H9 (cell line): Measurements from ENCODE around the gene RASSF3. TPM values are rescaled to one million over a fixed set of nuclear protein-coding genes. Genes with fewer than 3 reads are reported as not detected.
A peak's percentile ranks its signal among the peaks of the same experiment; 100 is the strongest.

Experiments
- DNase-seq: peaks from one replicate; pipeline ENCODE4 v3.0.0-alpha.2; 2017
- H2AFZ ChIP-seq: one replicate; pipeline ENCODE4 v1.6.1; 2013; ENCODE audit warnings: mild to moderate bottlenecking, low read length, control low read depth, moderate library complexity
- H2AK5ac ChIP-seq: 2 replicates; pipeline ENCODE4 v1.6.1; 2013; ENCODE audit warnings: low read length, control low read depth, mixed read lengths; ENCODE audit not compliant: insufficient read length
- H2BK120ac ChIP-seq: one replicate; pipeline ENCODE4 v1.6.1; 2013; ENCODE audit warnings: low read depth, mild to moderate bottlenecking, low read length, control low read depth, inconsistent platforms; ENCODE audit not compliant: poor library complexity, severe bottlenecking
- H2BK12ac ChIP-seq: 2 replicates; pipeline ENCODE4 v1.6.1; 2013; ENCODE audit warnings: low read length, control low read depth, mixed read lengths, low read depth; ENCODE audit not compliant: insufficient read length
- H2BK15ac ChIP-seq: 2 replicates; pipeline ENCODE4 v1.6.1; 2013; ENCODE audit warnings: low read depth, low read length, control low read depth
- H2BK20ac ChIP-seq: one replicate; pipeline ENCODE4 v1.6.1; 2013; ENCODE audit warnings: low read depth, mild to moderate bottlenecking, low read length, control low read depth, inconsistent platforms; ENCODE audit not compliant: poor library complexity, severe bottlenecking
- H2BK5ac ChIP-seq: 2 replicates; pipeline ENCODE4 v1.6.1; 2013; ENCODE audit warnings: low read length, control low read depth, mixed read lengths; ENCODE audit not compliant: insufficient read length
- H3K14ac ChIP-seq: 2 replicates; pipeline ENCODE4 v1.6.1; 2013; ENCODE audit warnings: low read length, control low read depth; ENCODE audit not compliant: insufficient read depth
- H3K18ac ChIP-seq: 2 replicates; pipeline ENCODE4 v1.6.1; 2013; ENCODE audit warnings: low read depth, mild to moderate bottlenecking, mixed read lengths, low read length, control low read depth; ENCODE audit not compliant: insufficient read length
- H3K23ac ChIP-seq: 2 replicates; pipeline ENCODE4 v1.6.1; 2013; ENCODE audit warnings: low read length, control low read depth, mixed read lengths, low read depth; ENCODE audit not compliant: insufficient read length
- H3K23me2 ChIP-seq: 2 replicates; pipeline ENCODE4 v1.6.1; 2013; ENCODE audit warnings: low read depth, mild to moderate bottlenecking, mixed read lengths, low read length, control low read depth; ENCODE audit not compliant: insufficient read length, poor library complexity, severe bottlenecking
- H3K27ac ChIP-seq: 2 replicates; pipeline ENCODE4 v1.5.1; 2013; ENCODE audit warnings: low read length, control low read depth, mixed read lengths, low read depth; ENCODE audit not compliant: insufficient read length
- H3K27me3 ChIP-seq: 2 replicates; pipeline ENCODE4 v1.6.1; 2013; ENCODE audit warnings: low read length, control low read depth, inconsistent platforms; ENCODE audit not compliant: insufficient read depth
- H3K4ac ChIP-seq: 2 replicates; pipeline ENCODE4 v1.6.1; 2013; ENCODE audit warnings: low read depth, mild to moderate bottlenecking, control low read depth, inconsistent platforms, low read length, moderate library complexity
- H3K4me1 ChIP-seq: 2 replicates; pipeline ENCODE4 v1.6.1; 2013; ENCODE audit warnings: low read length, control low read depth, inconsistent platforms; ENCODE audit not compliant: insufficient read depth
- H3K4me2 ChIP-seq: 2 replicates; pipeline ENCODE4 v1.6.1; 2013; ENCODE audit warnings: low read length, control low read depth, mixed read lengths; ENCODE audit not compliant: insufficient read length, insufficient read depth
- H3K56ac ChIP-seq: 2 replicates; pipeline ENCODE4 v1.6.1; 2013; ENCODE audit warnings: low read depth, mild to moderate bottlenecking, mixed read lengths, low read length, control low read depth; ENCODE audit not compliant: insufficient read length
- H3K79me1 ChIP-seq: 2 replicates; pipeline ENCODE4 v1.6.1; 2013; ENCODE audit warnings: low read depth, mild to moderate bottlenecking, moderate library complexity, low read length, control low read depth, inconsistent platforms; ENCODE audit not compliant: insufficient read depth, poor library complexity, severe bottlenecking
- H3K79me2 ChIP-seq: 2 replicates; pipeline ENCODE4 v1.6.1; 2013; ENCODE audit warnings: low read length, control low read depth, inconsistent platforms; ENCODE audit not compliant: insufficient read depth
- H3K9ac ChIP-seq: 2 replicates; pipeline ENCODE4 v1.6.1; 2013; ENCODE audit warnings: low read length, control low read depth, mixed read lengths; ENCODE audit not compliant: insufficient read length; ENCODE audit errors: extremely low read depth
- H3K9me3 ChIP-seq: one replicate; pipeline ENCODE4 v1.6.1; 2013; ENCODE audit warnings: low read depth, low read length, inconsistent platforms; ENCODE audit not compliant: control insufficient read depth
- H3T11ph ChIP-seq: one replicate; pipeline ENCODE4 v1.6.1; 2013; ENCODE audit warnings: mild to moderate bottlenecking, low read length, control low read depth, inconsistent platforms
- H4K20me1 ChIP-seq: one replicate; pipeline ENCODE4 v1.6.1; 2013; ENCODE audit not compliant: control insufficient read depth, insufficient read length, insufficient read depth
- H4K5ac ChIP-seq: 2 replicates; pipeline ENCODE4 v1.6.1; 2013; ENCODE audit warnings: low read depth, mild to moderate bottlenecking, mixed read lengths, low read length, control low read depth; ENCODE audit not compliant: insufficient read length
- H4K8ac ChIP-seq: replicated peaks from 2 replicates; pipeline ENCODE4 v1.6.1; 2013; ENCODE audit warnings: low read length, control low read depth, mixed read lengths, low read depth; ENCODE audit not compliant: insufficient read length
- H4K91ac ChIP-seq: 2 replicates; pipeline ENCODE4 v1.6.1; 2013; ENCODE audit warnings: low read depth, mild to moderate bottlenecking, moderate library complexity, mixed read lengths, low read length, control low read depth; ENCODE audit not compliant: insufficient read length
- H3K27ac Mint-ChIP-seq, 3 experiments: 2 replicates in 2 of 3; 3 replicates in 1 of 3; pipeline ENCODE4 v1.8.0; 2020 to 2021; ENCODE audit warnings: mixed read lengths in 3 of 3, mild to moderate bottlenecking in 1 of 3, moderate library complexity in 1 of 3
- H3K27me3 Mint-ChIP-seq: 2 replicates; pipeline ENCODE4 v1.8.0; 2021; ENCODE audit warnings: low read depth, mild to moderate bottlenecking, moderate library complexity, mixed read lengths
- H3K36me3 Mint-ChIP-seq, 3 experiments: 2 replicates in 2 of 3; 3 replicates in 1 of 3; pipeline ENCODE4 v1.8.0; 2020 to 2021; ENCODE audit warnings: low read depth in 3 of 3, mixed read lengths in 3 of 3; ENCODE audit not compliant: insufficient read depth in 1 of 3
- H3K4me1 Mint-ChIP-seq, 2 experiments: 2 replicates each; pipeline ENCODE4 v1.8.0; 2020; ENCODE audit warnings: mixed read lengths in 2 of 2
- H3K4me3 Mint-ChIP-seq, 2 experiments: 2 replicates in 1 of 2; 3 replicates in 1 of 2; pipeline ENCODE4 v1.8.0; 2020 to 2021; ENCODE audit warnings: mild to moderate bottlenecking in 2 of 2, mixed read lengths in 2 of 2, moderate library complexity in 1 of 2
- H3K9me3 Mint-ChIP-seq, 2 experiments: 2 replicates in 1 of 2; 3 replicates in 1 of 2; pipeline ENCODE4 v1.8.0; 2020; ENCODE audit warnings: mild to moderate bottlenecking in 2 of 2, mixed read lengths in 2 of 2, moderate library complexity in 1 of 2
- WGBS: extraction: QIAGEN DNeasy Blood & Tissue Kit; methylation state at CpG from one replicate; pipeline ENCODE4 v1.1.7; 2013; ENCODE audit warnings: missing lambda C conversion rate, low lambda C conversion rate, mixed read lengths; ENCODE audit not compliant: insufficient read length; ENCODE audit errors: extremely low coverage; 5-methylcytosine and 5-hydroxymethylcytosine counted together
- total RNA-seq: library from RNA; stranded (reverse); gene quantifications from 2 replicates; pipeline ENCODE4 v1.2.1, GENCODE V29; 2021
- TF ChIP-seq, protein P1 (sequence below): fragments of 200-600 bp; sonication (generic); conservative IDR thresholded peaks from 3 replicates; pipeline ENCODE4 v1.8.0; 2021; ENCODE audit warnings: antibody characterized with exemption, mild to moderate bottlenecking

The RASSF3 gene
- total RNA-seq, 1 experiment from 2014 or later: 45.1 TPM

DNA sequence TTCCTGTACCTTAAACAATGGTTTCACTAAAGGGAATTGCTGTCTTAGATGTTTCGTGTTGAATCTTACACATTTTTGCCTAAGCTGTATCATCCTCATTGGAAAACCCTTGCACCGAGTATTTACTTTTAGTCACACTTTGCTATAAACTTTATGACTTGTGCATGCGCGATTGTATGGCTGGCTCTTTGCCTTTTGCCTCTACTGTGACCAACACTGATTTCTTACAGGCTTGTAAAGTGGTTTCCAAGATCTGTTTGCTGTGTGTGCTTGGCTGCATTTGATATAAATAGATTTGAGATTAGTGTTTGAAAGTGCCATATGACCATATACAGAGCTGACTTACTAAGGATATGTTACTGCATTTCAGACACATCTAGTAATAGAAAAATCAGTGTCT is 40.5 kb downstream of the RASSF3 start:
- H2BK20ac ChIP-seq: no peak overlapping the region
- Mint-ChIP-seq H3K4me3 (no peak overlapping the region), H3K27me3 (no peaks in the 10 kb centered on the region), H3K4me1 (peaks cover 19 to 24% of the 10 kb centered on the region in 2 experiments), H3K27ac (peak overlapping the region in 2 of 3 experiments; percentile 6 to 93; a peak in 4 of 7 replicates), H3K9me3 (no peaks in the 10 kb centered on the region), H3K36me3 (no peaks in the 10 kb centered on the region)
- TF ChIP-seq, protein P1, sequence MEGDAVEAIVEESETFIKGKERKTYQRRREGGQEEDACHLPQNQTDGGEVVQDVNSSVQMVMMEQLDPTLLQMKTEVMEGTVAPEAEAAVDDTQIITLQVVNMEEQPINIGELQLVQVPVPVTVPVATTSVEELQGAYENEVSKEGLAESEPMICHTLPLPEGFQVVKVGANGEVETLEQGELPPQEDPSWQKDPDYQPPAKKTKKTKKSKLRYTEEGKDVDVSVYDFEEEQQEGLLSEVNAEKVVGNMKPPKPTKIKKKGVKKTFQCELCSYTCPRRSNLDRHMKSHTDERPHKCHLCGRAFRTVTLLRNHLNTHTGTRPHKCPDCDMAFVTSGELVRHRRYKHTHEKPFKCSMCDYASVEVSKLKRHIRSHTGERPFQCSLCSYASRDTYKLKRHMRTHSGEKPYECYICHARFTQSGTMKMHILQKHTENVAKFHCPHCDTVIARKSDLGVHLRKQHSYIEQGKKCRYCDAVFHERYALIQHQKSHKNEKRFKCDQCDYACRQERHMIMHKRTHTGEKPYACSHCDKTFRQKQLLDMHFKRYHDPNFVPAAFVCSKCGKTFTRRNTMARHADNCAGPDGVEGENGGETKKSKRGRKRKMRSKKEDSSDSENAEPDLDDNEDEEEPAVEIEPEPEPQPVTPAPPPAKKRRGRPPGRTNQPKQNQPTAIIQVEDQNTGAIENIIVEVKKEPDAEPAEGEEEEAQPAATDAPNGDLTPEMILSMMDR: no peak
- H3K27me3 ChIP-seq: no peaks in the 10 kb centered on the region
- H2BK15ac ChIP-seq: no peak overlapping the region
- H3K18ac ChIP-seq: no peak overlapping the region
- no peak overlapping the region for H3K23ac ChIP-seq
- no peak overlapping the region for H4K8ac ChIP-seq
- H3K14ac ChIP-seq: no peak overlapping the region
- no peak overlapping the region for H3K4ac ChIP-seq
- no peak overlapping the region for H3T11ph ChIP-seq
- H2BK12ac ChIP-seq: no peak overlapping the region
- H2AK5ac ChIP-seq: no peak overlapping the region
- no peak overlapping the region for H3K56ac ChIP-seq
- no peak overlapping the region for H3K9ac ChIP-seq
- H3K23me2 ChIP-seq: no peaks in the 10 kb centered on the region
- H3K4me1 ChIP-seq: peaks cover 2% of the 10 kb centered on the region; the same call in 1 of the 2 replicates
- H3K79me2 ChIP-seq: peaks cover 12% of the 10 kb centered on the region; the same call in 1 of the 2 replicates
- no peak overlapping the region for H3K4me2 ChIP-seq
- WGBS: no CpG with 5 or more reads among the region's 4 CpGs
- DNase-seq: no peak
- no peak overlapping the region for H4K5ac ChIP-seq
- H3K9me3 ChIP-seq: no peaks in the 10 kb centered on the region
- H2AFZ ChIP-seq: no peak overlapping the region
- H2BK120ac ChIP-seq: peak overlapping the region; percentile 28
- no peak overlapping the region for H2BK5ac ChIP-seq
- no peaks in the 10 kb centered on the region for H4K20me1 ChIP-seq
- peaks cover 13% of the 10 kb centered on the region for H3K79me1 ChIP-seq
- no peak overlapping the region for H3K27ac ChIP-seq
- H4K91ac ChIP-seq: no peak overlapping the region
